Measurements from ENCODE around the gene ICAM5. TPM values are rescaled to one million over a fixed set of nuclear protein-coding genes. Genes with fewer than 3 reads are reported as not detected.

Gene ICAM5
- total RNA-seq, 1 donor from 2014 or later: 0.82 TPM

GRCh38 chr19:10339380-10339960 lies 49.7 kb downstream of the ICAM5 start, which contains the start of gene ICAM3:
ICAM3 (minus strand) TSS chr19:10339624; CDS start chr19:10339614, 10 bp downstream.
- intact Hi-C loops (cut with micrococcal nuclease): loop anchor here (5.0 kb wide), 1 partner anchor 72 kb away; no protein-coding TSS in a partner anchor

- intact Hi-C loops (cut with micrococcal nuclease): loop anchor here (5.0 kb wide), 1 partner anchor 73 kb away; no protein-coding TSS in a partner anchor
These were observed 50.2 kb downstream of the ICAM5 start for GRCh38 chr19:10339977-10340376.

- intact Hi-C loops (cut with micrococcal nuclease): no loop called here
These were observed 53.7 kb downstream of the ICAM5 start for GRCh38 chr19:10343495-10343894.

- intact Hi-C loops (cut with micrococcal nuclease): no loop called here
These were observed 55.0 kb downstream of the ICAM5 start for GRCh38 chr19:10344780-10345179.

Other genes starting within 250 kb of the ICAM5 start
- gene SHFL, start 203.6 kb upstream of the ICAM5 start, total RNA-seq: 67.8 and 68.1 TPM in 2 replicates
- gene ANGPTL6, start 187.3 kb upstream of the ICAM5 start, total RNA-seq: 1.3 and 2.0 TPM in 2 replicates
- 82.1 and 83.0 TPM in 2 replicates for gene PPAN, start 183.6 kb upstream of the ICAM5 start, total RNA-seq
- gene P2RY11, start 178.3 kb upstream of the ICAM5 start, total RNA-seq: 27.7 and 31.1 TPM in 2 replicates
- gene EIF3G, start 170.1 kb upstream of the ICAM5 start, total RNA-seq: 226 and 229 TPM in 2 replicates
- 398 and 410 TPM in 2 replicates for gene DNMT1, start 95.0 kb upstream of the ICAM5 start, total RNA-seq
- 6.9 and 7.0 TPM in 2 replicates for gene S1PR2, start 58.6 kb upstream of the ICAM5 start, total RNA-seq
- gene MRPL4, start 37.7 kb upstream of the ICAM5 start, total RNA-seq: 76.3 and 77.9 TPM in 2 replicates
- gene ICAM1, start 18.8 kb upstream of the ICAM5 start, total RNA-seq: 19.4 and 21.7 TPM in 2 replicates
- gene ICAM4, start 3.0 kb upstream of the ICAM5 start, total RNA-seq: 2.5 and 4.0 TPM in 2 replicates
- gene ZGLP1, start 19.9 kb downstream of the ICAM5 start, total RNA-seq: 2.4 and 3.7 TPM in 2 replicates
- gene FDX2, start 26.1 kb downstream of the ICAM5 start, total RNA-seq: 7.2 and 9.0 TPM in 2 replicates
- gene RAVER1, start 43.6 kb downstream of the ICAM5 start, total RNA-seq: 78.0 and 81.8 TPM in 2 replicates
- gene ICAM3, start 49.7 kb downstream of the ICAM5 start, total RNA-seq: 183 and 185 TPM in 2 replicates
- gene TYK2, start 90.6 kb downstream of the ICAM5 start, total RNA-seq: 250 and 257 TPM in 2 replicates
- gene CDC37, start 113.6 kb downstream of the ICAM5 start, total RNA-seq: 201 and 202 TPM in 2 replicates
- gene PDE4A, start 130.6 kb downstream of the ICAM5 start, total RNA-seq: 61.2 and 64.9 TPM in 2 replicates
- 88.7 and 98.7 TPM in 2 replicates for gene KEAP1, start 213.4 kb downstream of the ICAM5 start, total RNA-seq
- gene S1PR5, start 227.5 kb downstream of the ICAM5 start, total RNA-seq: not detected in 2 replicates